Stimulated activated CD4-positive, alpha-beta T cell treated with anti-CD3 and anti-CD28 coated beads, Interleukin-15, amount 100 ng/mL, for 1 hour (primary cell): ENCODE results near the gene IMPG1.

Experiments used
- DNase-seq, 2 donors: peaks; one replicate each; pipeline ENCODE4 v3.0.0-alpha.2; 2020; ENCODE audit warnings: low read depth in 1 of 2, low spot score in 1 of 2

The IMPG1 gene, protein sequence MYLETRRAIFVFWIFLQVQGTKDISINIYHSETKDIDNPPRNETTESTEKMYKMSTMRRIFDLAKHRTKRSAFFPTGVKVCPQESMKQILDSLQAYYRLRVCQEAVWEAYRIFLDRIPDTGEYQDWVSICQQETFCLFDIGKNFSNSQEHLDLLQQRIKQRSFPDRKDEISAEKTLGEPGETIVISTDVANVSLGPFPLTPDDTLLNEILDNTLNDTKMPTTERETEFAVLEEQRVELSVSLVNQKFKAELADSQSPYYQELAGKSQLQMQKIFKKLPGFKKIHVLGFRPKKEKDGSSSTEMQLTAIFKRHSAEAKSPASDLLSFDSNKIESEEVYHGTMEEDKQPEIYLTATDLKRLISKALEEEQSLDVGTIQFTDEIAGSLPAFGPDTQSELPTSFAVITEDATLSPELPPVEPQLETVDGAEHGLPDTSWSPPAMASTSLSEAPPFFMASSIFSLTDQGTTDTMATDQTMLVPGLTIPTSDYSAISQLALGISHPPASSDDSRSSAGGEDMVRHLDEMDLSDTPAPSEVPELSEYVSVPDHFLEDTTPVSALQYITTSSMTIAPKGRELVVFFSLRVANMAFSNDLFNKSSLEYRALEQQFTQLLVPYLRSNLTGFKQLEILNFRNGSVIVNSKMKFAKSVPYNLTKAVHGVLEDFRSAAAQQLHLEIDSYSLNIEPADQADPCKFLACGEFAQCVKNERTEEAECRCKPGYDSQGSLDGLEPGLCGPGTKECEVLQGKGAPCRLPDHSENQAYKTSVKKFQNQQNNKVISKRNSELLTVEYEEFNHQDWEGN

DNA sequence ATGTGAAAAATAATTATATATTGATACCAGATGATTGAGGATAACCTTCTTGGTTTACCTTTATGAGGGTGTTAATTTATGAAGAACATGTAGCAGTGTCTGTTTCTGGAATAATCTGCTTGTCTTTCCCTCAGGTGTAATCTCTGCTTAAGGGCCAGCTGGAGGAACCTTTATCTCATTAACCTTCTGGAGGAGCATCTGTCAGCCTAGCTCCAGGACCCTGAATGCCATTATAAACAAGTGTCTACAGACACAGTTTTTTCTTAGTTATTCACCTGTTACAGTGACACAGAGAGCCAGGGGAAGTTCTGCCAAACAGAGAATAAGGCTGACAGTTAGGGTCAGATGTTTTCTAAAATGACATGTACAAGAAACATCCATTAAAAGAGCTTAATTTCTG, at the start of gene IMPG1:
Gene IMPG1, minus strand, starts transcription at position 101 of the 400 bp plus-strand sequence. CDS start 174 bp downstream, outside the sequence.
- DNase-seq, result no peak

DNA sequence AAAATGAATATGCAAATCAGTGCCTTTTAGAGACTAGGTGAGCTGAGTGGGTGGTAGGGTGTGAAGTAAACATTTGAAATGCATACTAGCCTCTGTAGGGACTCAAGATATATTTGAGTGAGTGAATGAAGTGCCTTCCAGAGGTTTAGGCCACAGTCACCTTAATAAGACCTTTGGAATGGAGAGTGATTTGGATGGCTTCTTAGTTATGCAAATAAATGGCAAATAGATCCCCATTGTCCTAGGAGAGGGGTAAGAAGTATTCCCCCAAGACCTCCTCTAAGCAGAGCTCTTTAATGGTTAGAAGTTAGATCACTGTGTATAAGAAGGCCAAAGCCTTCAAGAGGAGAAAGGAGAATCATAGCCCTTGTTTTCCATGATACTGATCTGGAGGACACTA, 47.8 kb upstream of the IMPG1 start:
- DNase-seq, result no peak

DNA sequence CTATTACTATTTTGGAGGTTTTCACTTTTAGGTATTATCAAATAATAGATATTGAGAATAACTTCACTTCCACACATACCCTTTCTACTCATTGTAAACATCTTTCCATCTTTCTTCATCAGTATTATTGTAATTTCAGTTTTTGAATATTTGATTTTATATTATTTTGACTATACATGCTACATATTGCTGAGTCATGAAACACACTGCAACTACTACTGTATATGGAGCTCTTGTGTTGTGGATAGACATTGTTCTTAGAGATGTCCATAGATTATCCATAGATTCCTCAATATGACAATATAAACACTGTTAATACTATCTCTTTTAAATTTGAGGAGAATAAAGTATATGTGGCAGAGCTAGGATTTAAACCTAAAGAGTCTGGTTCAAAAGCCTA, 819 bp upstream of the IMPG1 start:
- DNase-seq, result no peak

DNA sequence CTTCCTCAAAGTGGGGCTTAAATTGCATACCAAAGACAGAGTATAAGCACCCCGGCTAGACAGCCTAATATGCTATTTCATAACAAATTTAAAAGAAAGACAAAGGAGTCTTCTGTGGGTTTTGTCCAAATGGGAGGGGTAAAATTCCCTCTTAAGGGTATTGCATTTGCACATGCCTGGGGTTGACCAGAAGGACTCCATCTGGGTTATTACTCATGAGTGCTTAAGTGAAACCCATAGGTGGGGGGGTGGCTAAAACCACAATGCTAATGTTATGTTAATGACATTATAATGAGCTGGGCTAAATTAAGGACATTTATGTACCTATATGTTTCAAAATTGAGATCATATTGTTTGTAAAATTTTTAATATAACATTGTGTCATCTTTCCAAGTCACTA, 15.0 kb downstream of the IMPG1 start:
- no peak for DNase-seq

DNA sequence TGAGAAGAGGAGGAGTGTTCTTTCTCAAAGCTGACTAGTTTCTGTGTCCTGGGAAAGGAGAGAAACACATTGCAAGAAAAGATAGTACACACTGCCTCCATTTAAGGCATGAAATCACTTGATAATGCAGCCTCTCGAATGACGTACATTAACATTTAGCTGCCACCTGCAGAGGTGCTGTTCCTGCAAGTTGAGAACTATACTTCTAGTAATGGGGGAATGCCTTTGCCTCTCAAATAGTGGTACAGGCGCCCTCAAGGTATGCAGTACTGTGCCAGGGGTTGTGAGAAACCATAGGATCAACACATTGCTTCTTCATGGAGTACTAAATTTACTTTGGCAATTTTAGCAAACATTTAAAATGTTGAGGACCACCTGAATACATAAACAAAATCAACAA, 20.1 kb downstream of the IMPG1 start:
- no peak for DNase-seq

DNA sequence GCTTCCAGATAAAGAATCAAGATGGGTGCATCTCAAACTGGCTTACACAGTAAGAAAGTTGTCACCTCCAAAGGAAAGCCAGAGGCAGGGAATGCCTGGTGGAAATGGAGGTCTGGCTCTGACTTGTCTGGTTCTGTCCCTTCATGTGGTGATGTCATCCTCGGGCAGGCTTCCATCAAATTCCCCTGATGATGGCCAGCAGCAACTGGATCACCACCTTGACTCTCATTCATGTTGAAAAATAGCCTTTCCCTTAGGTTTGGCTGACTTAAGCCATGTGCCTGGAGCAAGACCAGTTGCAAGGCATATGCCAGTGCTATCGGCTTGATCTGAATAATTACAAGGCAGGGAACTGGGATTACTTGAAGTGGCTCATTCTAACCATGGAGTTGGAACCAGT, 28.8 kb downstream of the IMPG1 start:
- no peak for DNase-seq

DNA sequence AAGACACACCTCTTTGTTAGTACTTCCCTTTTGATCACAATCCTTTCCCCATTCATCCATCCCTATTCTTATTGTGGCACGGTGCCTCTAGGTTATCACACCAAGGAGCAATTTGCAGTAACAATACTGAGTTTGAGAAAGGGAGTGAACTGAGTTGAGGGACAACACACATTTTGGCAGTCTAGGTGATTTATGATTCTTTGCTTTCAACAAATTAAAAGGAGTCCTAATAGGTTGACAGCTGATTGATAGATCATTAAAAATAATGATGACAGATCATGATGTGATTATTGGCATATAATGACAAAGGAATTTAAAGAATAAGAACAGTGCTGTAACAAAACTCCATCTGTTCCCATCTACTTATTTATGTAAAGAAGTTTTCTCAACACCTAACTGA, 36.7 kb downstream of the IMPG1 start:
- no peak for DNase-seq

DNA sequence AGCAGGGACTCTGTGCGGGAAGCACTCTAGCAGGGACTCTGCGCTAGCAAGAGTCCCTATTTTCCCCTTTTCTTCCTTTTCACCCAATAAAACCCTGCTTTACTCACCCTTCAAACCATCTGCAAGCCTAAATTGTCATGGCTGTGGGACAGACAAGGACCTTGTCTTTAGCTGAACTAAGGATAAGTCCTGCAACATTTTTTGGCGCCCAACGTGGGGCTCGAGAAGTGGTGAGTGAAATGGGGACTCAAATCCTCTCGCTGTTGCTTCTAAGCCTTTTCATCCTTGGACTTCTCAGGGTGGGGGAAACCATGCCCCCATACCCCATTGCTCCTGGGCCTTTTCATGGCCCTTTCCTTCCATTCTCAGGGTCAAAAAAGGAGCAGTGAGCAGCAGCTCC, 46.4 kb downstream of the IMPG1 start:
- no peak for DNase-seq

DNA sequence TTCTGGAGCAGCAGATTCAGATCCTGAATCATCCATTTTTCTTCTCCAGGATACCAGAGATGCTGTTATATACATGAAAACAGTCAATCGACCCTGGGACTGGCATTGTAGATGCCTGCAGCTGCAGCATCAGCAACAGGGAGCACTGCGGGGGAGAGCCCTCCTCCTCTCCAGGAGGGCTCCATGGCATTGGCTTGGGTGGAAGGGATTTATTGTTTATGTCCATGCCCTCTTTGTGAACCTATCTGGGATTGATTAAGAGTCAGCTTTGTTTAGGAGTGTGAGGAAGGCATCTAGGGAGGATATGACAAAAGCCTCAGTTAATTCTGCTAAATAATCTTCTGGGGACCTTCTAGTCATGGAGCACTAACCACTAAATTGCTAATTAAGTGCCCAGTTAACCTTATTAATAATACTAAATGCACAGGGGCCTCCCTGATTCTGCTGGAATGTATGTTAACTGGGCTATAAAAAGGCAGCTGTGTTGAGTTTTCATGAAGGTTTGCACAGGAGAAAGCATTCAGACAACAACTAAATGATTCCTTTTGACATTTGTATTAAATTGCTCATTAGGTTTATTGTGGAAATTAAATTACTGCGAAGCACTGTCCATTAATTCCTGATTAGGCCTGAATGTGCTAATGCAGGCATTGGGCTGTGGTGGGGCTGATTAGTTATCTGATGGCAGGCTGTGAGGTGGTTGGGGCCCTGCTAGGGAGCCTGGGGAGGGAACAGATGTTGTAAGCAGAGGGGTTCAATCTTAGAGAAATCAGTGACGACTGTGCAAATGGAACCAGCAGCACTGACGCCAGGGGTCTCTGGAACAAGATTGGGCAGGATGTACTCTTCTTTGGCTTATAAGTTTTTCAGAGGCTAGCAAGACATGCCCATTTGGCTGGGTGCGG, 57.6 kb downstream of the IMPG1 start:
- no peak for DNase-seq

DNA sequence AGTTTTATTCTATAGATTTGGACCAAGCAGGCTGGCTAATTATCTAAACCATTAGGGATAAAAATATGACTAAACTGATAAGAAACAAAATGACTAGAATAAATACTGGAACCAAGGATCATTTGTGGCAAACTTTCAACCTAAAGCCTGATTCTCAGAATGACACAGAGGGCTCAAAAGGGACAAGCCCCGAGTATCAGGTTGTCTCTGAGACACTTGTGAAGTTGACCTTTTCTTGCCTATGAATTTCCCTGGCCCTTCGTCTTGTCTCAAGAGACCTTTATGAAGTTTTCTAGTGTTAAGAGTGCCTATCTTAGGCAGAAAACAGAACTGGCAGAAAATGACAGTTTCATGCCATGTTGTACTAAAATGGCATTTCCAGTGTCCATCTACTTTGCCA, 68.3 kb downstream of the IMPG1 start:
- no peak for DNase-seq

DNA sequence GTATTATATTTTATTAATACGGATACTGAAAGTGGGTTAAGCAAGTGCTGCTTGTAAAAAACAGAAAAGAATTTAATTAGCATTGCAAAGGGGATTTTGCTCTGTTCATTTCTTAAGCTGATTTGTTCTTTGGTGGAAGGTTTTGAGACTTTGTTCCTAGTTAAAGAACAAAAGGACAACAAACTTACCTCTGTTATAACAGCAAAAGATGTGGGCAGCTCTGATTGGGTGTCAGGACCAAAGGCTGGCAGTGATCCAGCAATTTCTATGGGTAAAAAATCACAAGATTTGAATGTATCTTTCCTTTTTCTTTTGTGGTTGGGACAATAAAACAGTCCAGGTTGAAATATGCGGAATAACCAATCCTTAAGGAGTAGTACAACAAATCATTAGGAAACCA, 68.8 kb downstream of the IMPG1 start:
- DNase-seq, result no peak

DNA sequence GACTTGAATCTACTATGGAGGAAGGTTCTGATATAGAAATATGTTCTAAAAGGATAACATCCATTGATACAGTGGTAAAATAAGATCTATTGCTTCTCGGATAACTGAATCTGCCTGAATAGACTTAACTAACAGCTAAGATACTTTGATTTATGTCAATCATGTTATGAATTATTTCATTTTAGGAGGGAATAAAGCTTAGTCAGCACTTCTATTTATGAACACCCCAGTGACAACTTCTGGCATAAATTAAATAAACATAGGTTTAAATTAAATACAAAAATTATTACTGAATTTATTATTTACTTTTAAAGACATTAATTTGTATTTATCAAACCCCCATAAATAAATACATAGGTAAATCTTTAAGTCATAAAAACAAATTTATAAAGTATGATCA, 69.3 kb downstream of the IMPG1 start:
- DNase-seq, result no peak

DNA sequence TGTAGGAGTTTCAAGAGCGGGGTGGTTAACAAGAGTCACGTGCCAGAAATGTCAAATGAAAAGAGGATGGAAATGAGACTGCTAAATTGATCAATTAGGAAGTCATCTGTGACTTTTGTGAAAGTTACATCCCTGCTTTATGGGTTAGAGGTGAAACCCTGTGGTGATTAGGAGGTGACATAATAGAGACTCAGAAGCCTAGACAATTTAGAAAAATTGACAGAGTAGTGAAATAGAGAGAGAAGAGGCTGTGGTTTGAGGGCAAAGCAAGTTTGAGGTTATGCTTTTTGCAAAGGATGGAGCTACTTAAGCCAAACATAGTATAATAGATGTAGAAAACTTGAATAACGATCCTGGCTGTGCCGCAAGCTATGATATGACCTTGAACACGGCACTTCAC, 71.8 kb downstream of the IMPG1 start:
- no peak for DNase-seq

DNA sequence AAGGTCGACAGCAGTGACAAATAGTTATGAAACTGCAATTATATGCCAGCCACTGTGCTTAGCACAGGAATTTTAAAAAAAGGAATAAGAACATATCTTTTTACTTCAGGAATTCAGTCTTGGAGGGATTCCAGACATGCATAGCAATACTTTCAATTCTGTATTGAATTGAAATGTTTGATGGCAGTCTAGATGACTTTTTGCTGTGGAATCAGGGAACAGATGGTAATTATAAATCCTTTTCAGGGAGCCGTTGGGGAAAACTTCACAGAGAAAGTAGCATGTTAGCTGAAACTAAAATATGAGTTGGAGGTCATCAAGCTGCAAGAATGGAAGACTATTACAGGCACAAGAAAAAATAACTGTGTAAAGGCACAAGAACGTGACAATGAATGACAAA, 74.8 kb downstream of the IMPG1 start:
- DNase-seq, result no peak

DNA sequence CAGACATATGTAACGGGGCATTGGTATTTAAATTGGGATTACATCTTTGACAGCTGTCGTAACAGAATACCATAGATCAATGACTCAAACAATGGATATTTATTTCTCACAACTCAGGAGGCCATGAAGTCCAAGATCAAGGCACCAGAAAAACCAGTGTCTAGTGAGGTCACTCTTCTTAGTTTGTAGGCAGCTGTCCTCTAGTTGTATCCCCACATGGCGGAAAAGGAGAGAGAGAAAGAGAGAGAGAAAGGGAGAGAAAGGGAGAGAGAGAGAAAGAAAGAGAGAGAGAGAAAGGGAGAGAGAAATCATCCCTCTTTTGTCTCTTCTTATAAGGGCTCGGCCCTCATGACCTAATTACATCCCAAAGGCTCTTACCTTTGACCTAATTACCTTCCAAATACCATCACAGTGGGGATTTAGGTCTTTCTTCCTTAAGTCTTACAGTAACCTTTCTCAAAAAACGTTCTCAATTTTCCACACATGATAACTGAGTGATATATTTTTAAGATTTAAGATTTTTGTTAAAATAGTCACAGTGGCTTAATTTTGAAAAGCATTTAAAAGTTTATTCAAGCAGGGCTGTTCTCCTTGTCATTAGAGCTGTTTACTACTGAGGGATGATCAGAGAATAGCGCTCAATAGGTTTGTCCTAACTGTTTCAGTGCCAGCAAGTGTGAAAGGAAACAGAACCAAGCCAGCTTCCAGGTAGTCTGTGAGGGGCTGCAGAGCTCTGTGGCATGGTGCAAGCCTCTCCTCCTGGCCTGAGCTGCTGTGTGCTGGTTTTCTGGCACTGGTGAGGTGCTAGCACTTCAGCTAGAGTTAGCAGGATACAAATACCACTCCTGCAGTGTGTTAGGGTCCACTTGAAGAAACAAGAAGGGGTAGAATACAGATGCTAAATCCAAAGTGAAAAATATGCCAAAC, 79.0 kb downstream of the IMPG1 start:
- no peak for DNase-seq

DNA sequence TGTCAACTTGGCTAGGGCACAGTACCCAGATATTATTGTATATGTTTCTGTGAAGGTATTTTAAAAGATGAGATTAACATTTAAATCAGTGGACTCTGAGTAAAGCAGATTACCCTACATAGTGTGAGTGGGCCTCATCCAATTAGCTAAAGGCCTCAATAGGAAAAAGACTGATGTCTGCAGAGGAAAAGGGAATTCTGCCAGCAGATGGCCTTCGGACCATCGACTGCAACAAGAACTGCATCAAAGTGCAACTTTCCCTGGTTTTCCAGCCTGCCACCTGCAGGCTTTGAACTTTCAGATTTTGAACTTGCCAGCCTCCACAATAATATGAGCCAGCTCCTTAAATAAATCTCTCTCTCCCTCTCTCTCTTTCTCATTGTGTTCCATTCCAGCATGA, 80.5 kb downstream of the IMPG1 start:
- no peak for DNase-seq

DNA sequence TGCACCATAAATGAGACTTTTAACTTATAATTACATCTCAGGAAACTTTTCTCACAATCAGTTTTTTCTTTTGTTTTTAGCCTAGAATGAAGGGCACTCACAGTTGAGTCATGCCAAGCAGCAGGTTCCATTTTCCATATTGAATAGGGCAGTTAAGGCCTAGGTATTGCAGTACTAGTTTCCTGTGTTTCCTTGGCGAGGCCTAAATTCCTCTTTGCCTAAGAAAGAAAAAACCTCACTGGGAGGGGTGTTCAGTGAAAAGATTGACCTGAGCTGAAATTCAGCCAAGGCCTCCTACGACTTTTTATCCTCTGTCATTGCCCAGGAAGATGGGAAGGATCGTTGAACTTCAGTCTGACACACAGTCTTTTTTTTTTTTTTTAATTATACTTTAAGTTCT, 85.5 kb downstream of the IMPG1 start:
- no peak for DNase-seq

DNA sequence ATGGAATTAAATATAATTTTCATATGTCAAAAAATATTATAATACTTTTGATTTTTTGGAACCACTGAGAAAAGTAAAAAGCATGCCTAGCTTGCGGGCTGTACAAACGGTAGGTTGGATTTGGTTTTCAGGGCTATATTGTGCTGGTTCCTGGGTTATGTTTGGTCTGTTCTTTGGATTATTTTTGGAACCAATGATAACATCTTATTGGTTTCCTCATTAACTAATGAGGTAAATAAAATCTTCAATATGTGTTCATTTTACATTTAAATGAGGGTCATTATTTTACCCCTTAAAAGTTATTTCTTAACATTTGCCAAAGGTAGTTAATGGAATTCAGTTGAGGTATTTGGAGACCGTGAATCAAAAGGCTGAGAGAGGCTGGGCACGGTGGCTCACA, 96.6 kb downstream of the IMPG1 start:
- DNase-seq, result no peak

DNA sequence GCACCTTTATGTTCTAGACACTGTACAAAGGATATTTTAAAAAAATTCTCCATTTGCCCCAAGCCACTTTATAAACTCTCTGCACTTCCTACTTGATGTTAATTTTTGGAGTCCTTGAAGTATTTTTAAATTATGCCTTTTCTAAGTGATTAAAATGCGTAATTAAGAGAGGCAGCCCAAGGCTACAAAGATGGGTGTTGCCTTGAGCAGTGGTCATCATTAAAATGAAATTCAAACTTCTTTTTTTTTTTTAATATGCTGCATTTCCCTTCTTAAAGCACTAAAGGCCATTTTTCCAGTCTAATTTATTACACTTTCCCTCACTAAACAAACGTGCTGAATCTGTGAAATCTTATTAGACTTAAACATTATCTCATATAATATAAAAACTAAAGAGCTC, 102.4 kb downstream of the IMPG1 start:
- no peak for DNase-seq

DNA sequence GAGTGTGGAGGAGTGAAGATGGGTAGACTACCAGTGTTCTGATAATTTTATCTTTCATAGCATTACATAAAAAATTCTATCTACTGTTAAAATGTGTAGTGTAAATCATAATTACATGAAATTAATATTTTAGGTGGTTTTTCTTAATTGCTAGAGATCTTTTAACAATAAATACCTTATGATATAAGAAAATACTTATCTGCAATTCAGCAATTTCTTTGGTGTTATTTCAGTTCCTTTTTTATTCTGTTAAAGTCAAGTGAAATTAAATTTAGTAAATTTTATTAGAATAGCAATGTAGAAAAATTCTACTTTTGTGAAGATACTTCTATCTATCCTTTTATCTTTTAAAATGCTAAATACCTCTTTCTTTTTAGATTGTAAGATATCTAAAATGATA, 104.3 kb downstream of the IMPG1 start:
- no peak for DNase-seq

DNA sequence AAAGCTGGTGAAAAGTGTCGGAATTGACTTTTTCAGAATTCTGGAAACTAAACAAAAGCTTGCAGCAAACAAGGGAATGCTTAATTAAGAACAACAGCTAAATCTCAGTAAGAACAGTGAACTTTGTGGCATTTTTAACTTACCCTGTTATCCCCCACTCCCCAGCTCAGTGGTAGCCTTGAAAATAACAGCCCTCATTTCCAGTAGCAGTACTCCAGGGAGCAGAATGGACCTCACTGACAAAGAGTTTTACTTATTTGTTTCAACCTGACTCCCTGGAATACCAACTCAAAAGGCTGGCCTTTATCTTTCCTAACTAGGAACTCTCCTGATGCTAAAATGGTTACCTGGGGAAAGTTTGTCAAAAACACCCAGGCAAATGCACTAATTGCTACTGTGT, 108.9 kb downstream of the IMPG1 start:
- no peak for DNase-seq
